ENCODE data around the gene ARSG. TPM values are rescaled to one million over a fixed set of nuclear protein-coding genes. Genes with fewer than 3 reads are reported as not detected.

ARSG gene
- total and polyA plus RNA-seq, 2 of the 8 experiments (the other 6 are each of a cell fraction or from before 2014, with no cell fraction given), result 3.3 to 4.0 TPM

GRCh38 chr17:68461122-68461539, 169.8 kb downstream of the ARSG start:
- H4K91ac ChIP-seq (replicated peaks; ENCODE audit: insufficient read length, low read length), result no peak overlapping the region
- H2BK12ac ChIP-seq (ENCODE audit: low read depth, low read length), result no peak overlapping the region
- H3K23me2 ChIP-seq (ENCODE audit: low read depth, low read length), result peaks cover 8% of the 10 kb centered on the region; the same call in 1 of the 2 replicates
- DNase-seq (ENCODE audit: low read depth in 1 of 2, low spot score in 2 of 2) (no peak), FAIRE-seq (no peak)
- no peak overlapping the region for H2AK5ac ChIP-seq (ENCODE audit: low read depth, low read length)
- ChIA-PET POLR2A (ENCODE audit: partially characterized antibody) (interaction anchor here (3.4 kb wide), 1 partner anchor 213 kb away, joined by 10 read pairs; the partner anchor contains the start of gene AMZ2), CTCF (ENCODE audit: partially characterized antibody) (interaction anchor here (0.8 to 3.8 kb wide), 3 partner anchors 11 to 261 kb away, joined by 3 to 18 read pairs (median 11); no protein-coding TSS in a partner anchor)
- TF ChIP-seq SUZ12 (IDR thresholded peaks at IDR 0.05; ENCODE audit: low read length) (no peak), KDM4A (IDR thresholded peaks at IDR 0.05; ENCODE audit: low read depth, low read length, severe bottlenecking) (no peak), CHD1 (IDR thresholded peaks at IDR 0.05; ENCODE audit: low read depth, low read length) (no peak), POU5F1 (IDR thresholded peaks at IDR 0.05; ENCODE audit: low read depth, low read length) (no peak), NRF1 (IDR thresholded peaks at IDR 0.05; ENCODE audit: low read depth, low read length) (no peak), RXRA (IDR thresholded peaks at IDR 0.05; ENCODE audit: insufficient read depth, low read depth, low read length) (no peak), SP2 (IDR thresholded peaks at IDR 0.05; ENCODE audit: low read length) (no peak)
- TF ChIP-seq, protein P1, sequence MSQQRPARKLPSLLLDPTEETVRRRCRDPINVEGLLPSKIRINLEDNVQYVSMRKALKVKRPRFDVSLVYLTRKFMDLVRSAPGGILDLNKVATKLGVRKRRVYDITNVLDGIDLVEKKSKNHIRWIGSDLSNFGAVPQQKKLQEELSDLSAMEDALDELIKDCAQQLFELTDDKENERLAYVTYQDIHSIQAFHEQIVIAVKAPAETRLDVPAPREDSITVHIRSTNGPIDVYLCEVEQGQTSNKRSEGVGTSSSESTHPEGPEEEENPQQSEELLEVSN (IDR thresholded peaks at IDR 0.05), result no peak
- no peak overlapping the region for H3K9ac ChIP-seq (replicated peaks in 1 of 4; ENCODE audit: extremely low read depth in 1 of 4, low read depth in 3 of 4, low read length in 3 of 4)
- H2BK15ac ChIP-seq (ENCODE audit: low read length), result no peak overlapping the region
- H3K36me3 ChIP-seq (ENCODE audit: control insufficient read depth in 2 of 4, insufficient read depth in 4 of 4, low read length in 3 of 4), result no peaks in the 10 kb centered on the region
- H3K4me2 ChIP-seq (ENCODE audit: insufficient read depth in 1 of 2, low read depth in 2 of 2, low read length in 2 of 2), result no peak overlapping the region
- H3K4ac ChIP-seq (replicated peaks; ENCODE audit: insufficient read length, low read depth, low read length), result no peak overlapping the region
- H3K56ac ChIP-seq (replicated peaks; ENCODE audit: insufficient read length, low read depth, low read length), result no peak overlapping the region
- peaks cover under 1 to 10% (median 4%) of the 10 kb centered on the region in 4 experiments; a peak in 6 of 7 replicates for H3K4me1 ChIP-seq (replicated peaks in 1 of 4; ENCODE audit: control insufficient read depth in 3 of 4, insufficient read depth in 4 of 4, low read length in 3 of 4)
- no peaks in the 10 kb centered on the region for H3K27me3 ChIP-seq (replicated peaks in 1 of 4; ENCODE audit: control insufficient read depth in 3 of 4, extremely low read depth in 1 of 4, insufficient read depth in 3 of 4, low read length in 3 of 4)
- no peak overlapping the region for H3K4me3 ChIP-seq (ENCODE audit: extremely low read depth in 1 of 4, insufficient read depth in 2 of 4, low read depth in 3 of 4, low read length in 4 of 4)
- H2BK20ac ChIP-seq (ENCODE audit: low read length), result no peak overlapping the region
- H3K79me1 ChIP-seq (ENCODE audit: low read depth, low read length), result no peaks in the 10 kb centered on the region
- H3K79me2 ChIP-seq (ENCODE audit: control insufficient read depth in 1 of 2, insufficient read depth in 2 of 2, low read length in 2 of 2), result no peaks in the 10 kb centered on the region
- no peak overlapping the region for H2BK120ac ChIP-seq (replicated peaks; ENCODE audit: low read depth, low read length)
- no peak overlapping the region for H2BK5ac ChIP-seq (ENCODE audit: low read depth, low read length)
- no peak overlapping the region for H2AFZ ChIP-seq (ENCODE audit: low read length)
- no peak overlapping the region for H4K5ac ChIP-seq (ENCODE audit: insufficient read length, low read depth, low read length)
- H3K14ac ChIP-seq (ENCODE audit: insufficient read length), result no peak overlapping the region
- no peak overlapping the region for H4K8ac ChIP-seq (ENCODE audit: extremely low read depth, insufficient read depth, low read length)
- no peak overlapping the region for H3K18ac ChIP-seq (ENCODE audit: extremely low read depth, low read length)
- H3K27ac ChIP-seq (ENCODE audit: low read depth, low read length), result no peak overlapping the region
- peaks cover 0 to 1% of the 10 kb centered on the region in 2 experiments for H4K20me1 ChIP-seq (replicated peaks in 1 of 2; ENCODE audit: control insufficient read depth in 1 of 2, insufficient read depth in 2 of 2, low read length in 2 of 2)
- no peaks in the 10 kb centered on the region for H3K9me3 ChIP-seq (ENCODE audit: insufficient read depth in 2 of 2, low read depth in 1 of 2, low read length in 1 of 2)
- 79% methylated on average over 1 of the region's 1 CpG; no CpG with 5 or more reads in 1 of the 2 experiments for WGBS, 2 experiments (ENCODE audit: extremely low coverage in 1 of 2, insufficient coverage in 1 of 2, insufficient read length in 1 of 2, insufficient replicate concordance in 2 of 2, low coverage in 1 of 2, low lambda C conversion rate in 2 of 2, missing lambda C conversion rate in 1 of 2)
- H3K23ac ChIP-seq (ENCODE audit: insufficient read length), result no peak overlapping the region

All from H1 (cell line).